Lower leg skin (tissue), 4 donors: ENCODE results near the gene MCF2L2. TPM values are rescaled to one million over a fixed set of nuclear protein-coding genes. Genes with fewer than 3 reads are reported as not detected.

Experiments
- DNase-seq, 2 donors: peaks; one replicate each; pipeline ENCODE4 v3.0.0-alpha.2; 2019; ENCODE audit warnings: low spot score in 2 of 2
- H3K4me3 ChIP-seq: fragments of 200-600 bp; sonication (generic); 2 replicates; pipeline ENCODE4 v1.5.1; 2017; ENCODE audit warnings: mild to moderate bottlenecking, low read depth; ENCODE audit not compliant: poor library complexity, severe bottlenecking
- CTCF ChIP-seq, 3 donors: fragments of 450-650 bp; IDR thresholded peaks; one replicate each; pipeline ENCODE4 v1.5.1; 2016; ENCODE audit warnings: antibody characterized with exemption in 3 of 3, mild to moderate bottlenecking in 3 of 3, moderate library complexity in 2 of 3
- POLR2A ChIP-seq, 2 donors: fragments of 450-650 bp; IDR thresholded peaks; one replicate each; pipeline ENCODE4 v1.6.1; 2016 to 2017; ENCODE audit warnings: antibody characterized with exemption in 2 of 2, mild to moderate bottlenecking in 1 of 2, moderate library complexity in 1 of 2
- WGBS, 2 donors: methylation state at CpG; one replicate each; pipeline ENCODE4 v1.1.5; 2018; 5-methylcytosine and 5-hydroxymethylcytosine counted together
- intact Hi-C: fragments of 100-400 bp; cut with DNase I; formaldehyde crosslinking; loops from one replicate; pipeline ENCODE4 v1.15.0; 2023; ENCODE audit warnings: low total_unique reads
- total RNA-seq, 4 donors: library from RNA; depleted of rRNA; stranded (reverse); fragments of >200 nt; gene quantifications; one replicate each; pipeline ENCODE4 v1.1.0, GENCODE V29; 2016

The MCF2L2 gene
- total RNA-seq, 4 donors from 2014 or later, result 0.88 to 1.3 (median 1.1) TPM; not detected in 1

GRCh38 chr3:183439515-183439914, 11.1 kb upstream of the MCF2L2 start:
- intact Hi-C loops, result no loop called here
- WGBS, 2 donors, result 65 to 69% methylated on average over 3 of the region's 3 CpGs
- no peak overlapping the region for H3K4me3 ChIP-seq
- no peak for TF ChIP-seq CTCF (IDR thresholded peaks at IDR 0.05)
- no peak for TF ChIP-seq POLR2A (IDR thresholded peaks at IDR 0.05)
- DNase-seq, result no peak

- no peak for DNase-seq
- TF ChIP-seq CTCF (IDR thresholded peaks at IDR 0.05) (no peak), POLR2A (IDR thresholded peaks at IDR 0.05) (no peak)
- WGBS, 2 donors, result 93 to 100% methylated on average over 1 of the region's 1 CpG
- intact Hi-C loops, result no loop called here
- H3K4me3 ChIP-seq, result no peak overlapping the region
Measured at GRCh38 chr3:183438735-183439134, 10.3 kb upstream of the MCF2L2 start.

- H3K4me3 ChIP-seq, result no peak overlapping the region
- intact Hi-C loops, result no loop called here
- TF ChIP-seq CTCF (IDR thresholded peaks at IDR 0.05) (no peak), POLR2A (IDR thresholded peaks at IDR 0.05) (no peak)
- WGBS, 2 donors, result 77 to 83% methylated on average over 6 of the region's 6 CpGs
- DNase-seq, result no peak
Measured at GRCh38 chr3:183437666-183438564, 9.5 kb upstream of the MCF2L2 start.

GRCh38 chr3:183437061-183437460, 8.6 kb upstream of the MCF2L2 start:
- TF ChIP-seq CTCF (IDR thresholded peaks at IDR 0.05), result no peak
- TF ChIP-seq POLR2A (IDR thresholded peaks at IDR 0.05), result no peak
- no peak overlapping the region for H3K4me3 ChIP-seq
- 45 to 84% methylated on average over 1 of the region's 1 CpG for WGBS, 2 donors
- intact Hi-C loops, result no loop called here
- DNase-seq, result no peak

GRCh38 chr3:183435661-183436060, 7.2 kb upstream of the MCF2L2 start:
- DNase-seq, result no peak
- no peak for TF ChIP-seq POLR2A (IDR thresholded peaks at IDR 0.05)
- no peak for TF ChIP-seq CTCF (IDR thresholded peaks at IDR 0.05)
- H3K4me3 ChIP-seq, result no peak overlapping the region
- intact Hi-C loops, result no loop called here
- WGBS, 2 donors, result 69 to 76% methylated on average over 1 of the region's 1 CpG
